Activated CD4-positive, alpha-beta T cell treated with anti-CD3 and anti-CD28 coated beads for 48 hours (primary cell): ENCODE data around the gene SLC22A4.
A peak's percentile ranks its signal among the peaks of the same experiment; 100 is the strongest.

ENCODE experiments used
- DNase-seq: peaks from one replicate; pipeline ENCODE4 v3.0.0-alpha.2; 2020

Gene SLC22A4

DNA sequence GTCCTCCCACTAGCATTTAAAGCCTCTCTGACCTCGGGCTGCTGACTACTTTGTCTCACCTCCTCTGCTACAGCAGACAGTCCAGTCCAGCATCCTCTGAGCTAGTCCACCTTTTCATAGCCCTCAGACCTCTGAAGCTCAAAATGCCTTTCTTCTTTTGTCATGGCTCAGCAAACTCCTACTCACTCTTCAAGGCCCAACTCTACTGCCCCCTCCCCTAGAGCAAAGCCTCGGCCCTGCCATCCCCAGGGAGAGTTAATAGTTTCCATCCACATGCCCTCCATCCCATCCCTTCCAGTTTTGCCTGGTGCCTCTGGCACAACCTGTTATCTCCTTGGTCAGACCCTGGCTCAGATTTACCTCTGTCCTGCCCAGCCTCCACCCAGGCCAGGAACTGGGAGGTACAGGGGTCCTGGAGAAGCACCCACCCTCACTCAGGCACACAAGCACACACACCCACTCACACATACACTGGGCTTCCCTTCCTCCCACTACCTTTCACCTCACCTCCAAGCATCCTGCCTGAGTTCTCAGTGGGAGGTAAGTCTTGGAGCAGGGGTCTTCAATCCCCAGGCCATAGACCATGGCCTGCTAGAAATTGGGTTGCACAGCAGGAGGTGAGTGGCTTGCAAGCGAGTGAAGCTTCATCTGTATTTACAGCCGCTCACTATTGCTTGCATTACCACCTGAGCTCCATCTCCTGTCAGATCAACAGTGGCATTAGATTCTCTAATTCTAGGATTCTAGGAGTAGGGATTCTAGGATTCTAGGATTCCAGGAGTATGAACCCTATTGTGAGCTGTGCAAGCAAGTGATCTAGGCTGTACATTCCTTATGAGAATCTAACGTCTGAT is 18.6 kb upstream of the SLC22A4 start:
- no peak for DNase-seq

- DNase-seq: no peak
These were observed 16.9 kb upstream of the SLC22A4 start for GRCh38 chr5:132277256-132277655.

DNA sequence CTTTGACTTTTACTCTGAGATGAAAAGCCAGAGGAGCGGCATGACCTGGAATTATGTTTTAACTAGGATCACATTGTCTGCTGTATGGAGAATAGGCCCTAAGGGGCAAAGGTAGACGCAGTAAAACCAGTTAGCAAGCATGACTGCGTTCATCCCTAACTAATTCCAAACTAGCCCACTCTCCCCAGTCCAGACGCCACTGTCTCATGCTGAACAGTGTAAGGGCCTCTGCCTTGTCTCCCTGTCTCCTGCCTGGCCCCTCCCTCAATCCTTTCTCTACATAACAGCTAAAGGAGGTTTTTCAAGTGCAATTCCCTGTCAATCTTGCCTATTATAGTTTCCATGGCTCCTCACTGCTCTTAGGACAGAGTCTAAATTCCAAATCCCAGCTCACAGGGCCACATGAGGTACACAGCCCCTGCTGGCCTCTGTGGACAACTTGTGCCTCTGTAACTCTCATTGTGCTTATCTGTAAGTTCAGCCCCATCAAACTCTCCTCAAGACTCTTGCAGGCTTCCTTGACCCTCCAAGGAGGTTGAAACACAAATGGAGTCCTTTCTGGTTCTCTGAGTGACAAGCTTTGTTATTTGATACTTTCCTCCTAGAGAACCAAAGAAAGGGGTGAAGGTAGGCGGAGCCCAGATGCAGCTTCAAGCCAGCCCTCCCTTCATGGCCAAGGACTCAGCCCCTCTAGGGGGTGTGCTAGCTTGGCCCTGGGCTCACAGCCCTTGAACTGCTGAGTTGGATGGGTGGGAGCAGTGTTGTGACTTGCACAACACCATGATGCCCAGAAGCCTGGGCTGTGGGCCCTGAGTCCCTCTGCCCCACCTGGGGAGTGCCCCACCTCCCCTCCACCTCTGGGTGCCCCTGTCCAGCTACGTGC is 16.0 kb upstream of the SLC22A4 start:
- no peak for DNase-seq

- DNase-seq: no peak
These were observed 14.4 kb upstream of the SLC22A4 start for GRCh38 chr5:132279801-132280200.

GRCh38 chr5:132280371-132281240 is 13.6 kb upstream of the SLC22A4 start:
- no peak for DNase-seq

- DNase-seq: no peak
These were observed 12.2 kb upstream of the SLC22A4 start for GRCh38 chr5:132281856-132282614.

DNA sequence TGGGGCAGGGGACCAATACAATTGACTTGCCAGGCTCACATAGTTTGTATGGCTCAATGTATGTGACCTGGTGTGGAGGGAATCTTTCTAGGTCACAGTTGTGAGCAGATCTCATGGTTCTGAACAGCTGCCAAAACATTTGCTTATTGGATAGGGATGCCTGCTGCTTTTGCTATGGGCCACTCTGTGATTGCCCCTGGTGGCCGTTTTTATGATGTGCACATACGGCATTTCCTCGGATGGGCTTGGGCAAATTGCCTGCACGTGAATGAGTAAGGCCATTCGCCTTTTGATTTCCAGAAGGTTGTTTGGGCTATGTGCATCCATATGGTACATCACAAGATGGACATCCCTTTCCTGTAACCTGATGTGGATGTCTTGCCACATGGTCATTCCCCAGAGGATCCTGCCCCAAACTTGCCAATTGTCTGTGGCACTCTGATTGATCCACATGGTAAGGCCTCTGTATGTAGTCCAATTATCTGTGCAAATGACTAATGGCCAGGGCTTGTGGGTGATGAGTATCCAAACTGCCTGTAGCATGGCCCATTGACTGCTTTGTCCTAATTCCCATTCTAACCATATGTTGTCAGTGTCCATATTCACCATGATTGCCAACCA is 10.7 kb upstream of the SLC22A4 start:
- DNase-seq: peak; percentile 38

- no peak for DNase-seq
These were observed 5.1 kb upstream of the SLC22A4 start for GRCh38 chr5:132289097-132289496.

- no peak for DNase-seq
These were observed 3.2 kb upstream of the SLC22A4 start for GRCh38 chr5:132291026-132291425.

- peak; percentile 86 for DNase-seq
These were observed 865 bp upstream of the SLC22A4 start for GRCh38 chr5:132293066-132293991.

GRCh38 chr5:132294728-132295504 is 722 bp downstream of the SLC22A4 start:
- DNase-seq: peak; percentile 87

DNA sequence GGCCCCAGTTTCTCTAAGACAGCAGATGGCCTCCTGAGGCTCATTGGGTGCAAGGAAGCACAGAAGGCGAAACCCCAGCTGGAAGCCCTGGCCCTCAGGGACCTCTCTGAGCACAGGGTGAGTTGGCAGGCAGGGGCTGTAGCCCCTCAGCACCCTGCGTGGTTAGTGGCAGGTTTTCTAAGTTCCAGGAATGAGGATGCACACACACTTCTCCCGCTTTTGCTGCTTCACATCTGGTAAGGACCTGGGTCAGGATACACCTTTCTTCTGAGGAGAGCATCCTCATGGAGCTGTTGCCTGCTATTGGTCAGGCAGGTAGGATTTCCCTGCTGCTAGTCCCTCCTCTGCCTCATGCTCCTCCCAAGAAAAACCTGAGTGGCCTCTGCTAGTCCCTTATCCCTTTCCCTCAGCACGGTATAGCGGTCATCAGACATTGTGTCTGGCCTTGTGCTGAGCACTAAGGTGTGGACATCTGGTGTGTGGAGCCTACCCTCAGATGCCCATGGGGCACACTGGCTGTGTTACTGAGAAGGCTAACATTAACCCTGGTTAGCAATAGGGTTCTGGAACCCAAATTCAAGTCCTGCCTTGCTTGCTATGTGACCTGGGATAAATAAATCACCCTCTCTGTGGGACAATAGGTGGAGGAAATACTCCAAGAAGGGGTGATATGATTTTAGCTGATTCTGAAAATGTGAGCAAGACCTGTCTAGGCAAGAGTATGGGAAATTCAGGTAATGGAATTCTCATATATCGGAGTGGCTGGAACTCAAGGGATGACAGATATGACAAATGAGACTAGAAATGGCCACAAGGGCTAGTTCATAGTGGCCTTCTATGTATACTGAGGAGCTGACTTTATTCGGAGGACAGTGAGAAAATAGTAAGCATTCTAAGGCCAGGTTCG is 1.6 kb downstream of the SLC22A4 start:
- no peak for DNase-seq

GRCh38 chr5:132296412-132297016 is 2.3 kb downstream of the SLC22A4 start:
- DNase-seq: no peak

- no peak for DNase-seq
These were observed 3.2 kb downstream of the SLC22A4 start for GRCh38 chr5:132297211-132297940.

GRCh38 chr5:132298298-132299212 is 4.4 kb downstream of the SLC22A4 start:
- no peak for DNase-seq

GRCh38 chr5:132299917-132300316 is 5.7 kb downstream of the SLC22A4 start:
- DNase-seq: no peak
